CD4-positive, alpha-beta T cell treated with Interleukin-15 for 1 hour (primary cell): ENCODE results near the gene MIPOL1.
A peak's percentile ranks its signal among the peaks of the same experiment; 100 is the strongest.

Experiments
- DNase-seq: peaks from one replicate; pipeline ENCODE4 v3.0.0-alpha.2; 2020

MIPOL1 gene

DNA sequence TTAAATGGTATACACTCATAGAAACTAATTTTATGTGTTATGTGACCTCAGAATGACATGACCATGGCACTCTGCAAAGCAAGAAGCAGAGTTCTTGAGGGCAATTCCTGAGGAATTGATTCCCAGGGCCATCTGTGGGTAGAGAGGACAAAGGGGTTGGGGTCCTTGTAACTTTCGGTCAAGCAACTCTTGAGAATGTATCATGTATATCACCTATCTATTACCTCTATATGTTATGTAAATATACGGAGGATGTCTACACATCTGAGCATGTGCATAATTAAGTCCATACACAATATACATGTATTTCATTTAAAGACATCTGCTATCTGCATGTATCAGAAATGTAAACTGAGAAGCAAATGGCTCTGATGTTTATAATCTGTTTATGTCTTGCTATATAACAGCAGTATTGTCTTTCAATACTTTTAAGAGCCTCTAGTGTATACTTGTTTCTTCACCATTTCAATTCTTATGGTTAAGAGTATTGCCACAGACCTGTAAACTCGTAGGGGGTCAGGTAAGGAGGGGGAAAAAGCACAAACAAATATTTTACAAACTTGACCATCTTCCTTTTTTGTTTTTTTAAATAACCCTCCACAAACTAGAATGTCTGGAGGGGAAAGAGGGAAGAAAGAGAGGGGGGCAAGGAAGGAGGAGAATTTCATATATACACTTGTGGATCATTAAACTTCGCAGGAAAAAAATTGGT is 392.8 kb downstream of the MIPOL1 start:
- no peak for DNase-seq

DNA sequence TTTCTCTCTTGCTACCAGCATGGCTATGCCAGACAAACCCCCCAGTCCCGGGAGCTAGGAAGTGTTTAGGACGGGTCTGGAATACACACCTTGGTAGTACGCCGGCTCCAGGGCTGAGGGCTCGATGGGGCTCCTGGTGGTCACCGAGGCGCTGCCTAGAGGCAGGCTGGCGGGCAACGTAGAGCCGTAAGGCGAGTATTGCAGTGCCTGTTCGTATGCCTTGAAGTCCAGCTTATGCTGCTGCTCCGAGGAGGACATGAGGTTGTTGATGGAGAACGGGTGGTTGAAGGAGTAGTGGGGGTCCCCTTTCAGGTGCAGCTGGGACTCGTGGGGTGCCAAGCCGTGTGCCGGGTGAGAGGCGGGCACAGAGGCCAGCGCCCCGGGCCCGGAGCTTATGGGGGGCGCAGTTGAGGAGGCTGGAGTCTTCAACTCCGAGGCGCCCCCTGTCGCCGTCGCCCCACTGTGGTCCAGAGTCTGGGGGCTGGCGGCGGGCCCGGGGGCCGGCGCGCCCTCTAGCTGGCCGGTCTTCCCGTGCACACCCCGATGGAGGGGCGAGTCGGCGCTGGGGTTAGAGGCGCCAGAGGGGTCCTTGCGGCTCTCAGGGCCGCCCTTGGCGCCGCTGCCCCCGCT is 393.7 kb downstream of the MIPOL1 start:
- DNase-seq = no peak

DNA sequence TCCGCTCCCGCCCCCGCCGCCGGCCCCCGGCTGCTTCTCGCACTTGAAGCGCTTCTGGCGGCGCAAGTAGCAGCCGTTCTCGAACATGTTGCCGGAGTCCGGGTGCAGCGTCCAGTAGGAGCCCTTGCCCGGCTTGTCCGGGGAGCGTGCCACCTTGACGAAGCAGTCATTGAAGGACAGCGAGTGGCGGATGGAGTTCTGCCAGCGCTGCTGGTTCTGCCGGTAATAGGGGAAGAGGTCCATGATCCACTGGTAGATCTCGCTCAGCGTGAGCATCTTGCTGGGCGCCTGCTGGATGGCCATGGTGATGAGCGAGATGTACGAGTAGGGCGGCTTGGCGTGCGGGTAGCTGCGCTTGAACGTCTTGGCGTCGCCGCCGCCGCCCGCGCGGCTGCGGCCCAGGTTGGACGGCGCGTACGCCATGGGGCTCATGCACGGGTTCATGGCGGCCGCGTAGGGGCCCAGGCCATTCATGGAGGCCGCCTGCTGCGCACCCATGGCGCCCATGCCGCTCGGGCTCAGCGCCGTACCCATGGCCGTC is 394.3 kb downstream of the MIPOL1 start:
- no peak for DNase-seq

DNA sequence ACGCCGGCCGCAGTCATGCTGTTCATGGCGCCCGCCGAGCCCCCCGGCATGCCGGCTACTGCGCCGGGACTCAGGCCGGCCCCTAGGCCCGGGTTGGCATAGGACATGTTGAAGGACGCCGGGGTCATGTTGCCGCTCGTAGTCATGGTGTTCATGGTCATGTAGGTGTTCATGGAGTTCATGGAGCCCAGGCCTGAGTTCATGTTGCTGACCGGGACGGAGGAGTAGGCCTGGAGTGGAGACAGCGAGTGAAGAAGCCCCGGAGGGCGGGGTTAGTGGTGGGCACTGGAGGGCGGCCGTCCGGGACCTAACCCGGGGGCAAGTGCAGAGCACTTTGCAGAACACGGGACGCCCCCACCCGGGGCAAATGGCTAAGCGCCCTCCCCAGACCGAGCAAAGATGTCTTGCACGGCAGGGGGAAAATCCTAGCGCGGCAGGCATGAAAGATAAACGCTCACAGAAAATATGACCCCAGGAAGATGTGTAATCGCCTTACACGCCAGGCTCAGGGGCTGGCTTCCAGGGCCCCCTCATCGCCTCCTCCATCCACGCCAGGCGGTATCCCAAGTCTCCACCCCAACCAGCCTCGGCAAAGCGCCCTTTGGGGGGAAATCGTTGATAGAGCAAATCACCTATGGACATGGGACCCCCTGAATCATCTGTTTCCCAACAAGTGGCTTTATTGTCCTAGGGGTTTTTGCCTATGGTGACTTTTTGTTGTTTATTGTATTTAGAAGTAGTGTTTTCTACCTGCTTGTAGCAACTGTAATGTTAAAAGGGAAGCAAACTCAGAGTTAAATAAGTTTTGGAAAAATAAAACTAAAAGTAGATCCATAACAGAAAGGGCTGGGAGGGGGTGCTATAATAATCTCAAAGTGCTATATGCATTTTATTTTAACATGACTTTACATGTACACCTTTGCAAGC is 395.0 kb downstream of the MIPOL1 start:
- DNase-seq = no peak

DNA sequence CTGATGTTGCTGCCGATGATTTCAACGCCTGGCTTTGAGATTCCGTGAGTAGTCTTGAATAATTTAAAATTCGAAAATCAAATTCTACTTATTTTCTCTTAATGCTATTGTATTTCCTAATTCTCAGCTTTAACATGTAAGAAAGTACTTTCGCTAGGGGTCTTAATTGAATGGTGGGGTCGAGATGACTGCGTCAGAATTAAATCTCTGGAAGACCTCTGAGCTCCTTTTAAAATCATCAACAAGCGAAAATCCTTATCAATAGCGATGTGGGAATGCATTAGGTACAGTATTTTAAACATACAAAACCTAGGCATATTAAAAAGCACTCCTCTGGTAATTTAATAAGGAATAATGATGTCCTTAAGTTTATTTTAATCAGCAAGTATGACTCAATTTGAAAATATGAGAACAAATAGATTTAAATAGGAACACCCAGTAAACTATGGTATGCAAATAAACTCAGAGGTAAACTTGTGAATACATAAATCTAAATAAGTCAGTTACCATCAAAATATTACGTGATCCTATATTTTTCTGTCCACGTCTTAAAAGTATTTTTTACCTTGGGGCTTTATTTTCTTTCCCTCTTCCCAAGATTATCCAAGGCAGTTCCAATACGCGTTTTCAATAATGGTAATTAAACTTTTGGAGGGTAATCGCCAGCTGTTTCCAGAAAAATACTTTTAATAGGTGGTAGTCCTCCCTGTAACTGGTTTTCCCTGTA is 395.9 kb downstream of the MIPOL1 start:
- no peak for DNase-seq

DNA sequence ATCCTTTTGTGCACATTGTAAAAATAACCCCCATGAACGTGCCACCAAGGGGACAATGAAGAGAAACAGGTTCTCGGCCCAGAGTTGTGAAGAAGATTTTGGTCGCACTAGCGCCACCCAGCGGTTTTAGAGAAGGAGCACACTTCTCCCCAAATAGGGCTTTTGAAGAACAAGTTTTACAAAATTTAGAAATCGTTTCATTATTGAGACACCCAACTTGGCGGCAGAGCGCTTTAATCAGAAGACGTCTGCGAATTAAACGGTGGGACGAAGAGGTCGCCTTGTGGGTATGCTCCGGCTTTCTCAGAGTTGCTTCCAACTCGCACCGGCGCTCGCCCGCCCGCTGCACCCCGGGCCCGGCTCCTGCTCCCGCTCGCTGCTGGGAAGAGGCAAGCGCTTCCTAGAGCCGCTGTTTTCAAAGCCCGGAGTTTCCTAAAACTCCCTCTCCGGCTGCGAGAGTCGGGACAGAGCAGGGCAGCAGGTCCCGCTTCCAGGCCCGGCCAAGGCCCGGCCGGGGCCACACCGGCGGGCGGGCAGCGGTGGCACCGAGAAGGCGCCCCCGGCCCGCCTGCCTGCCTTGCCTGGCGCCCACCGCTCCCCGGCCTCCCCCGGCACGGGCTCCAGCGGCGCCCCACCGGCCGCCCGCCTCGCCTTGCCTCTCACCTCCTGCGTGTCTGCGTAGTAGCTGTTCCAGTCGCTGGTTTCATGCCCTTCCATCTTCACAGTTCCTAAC is 396.7 kb downstream of the MIPOL1 start:
- no peak for DNase-seq

DNA sequence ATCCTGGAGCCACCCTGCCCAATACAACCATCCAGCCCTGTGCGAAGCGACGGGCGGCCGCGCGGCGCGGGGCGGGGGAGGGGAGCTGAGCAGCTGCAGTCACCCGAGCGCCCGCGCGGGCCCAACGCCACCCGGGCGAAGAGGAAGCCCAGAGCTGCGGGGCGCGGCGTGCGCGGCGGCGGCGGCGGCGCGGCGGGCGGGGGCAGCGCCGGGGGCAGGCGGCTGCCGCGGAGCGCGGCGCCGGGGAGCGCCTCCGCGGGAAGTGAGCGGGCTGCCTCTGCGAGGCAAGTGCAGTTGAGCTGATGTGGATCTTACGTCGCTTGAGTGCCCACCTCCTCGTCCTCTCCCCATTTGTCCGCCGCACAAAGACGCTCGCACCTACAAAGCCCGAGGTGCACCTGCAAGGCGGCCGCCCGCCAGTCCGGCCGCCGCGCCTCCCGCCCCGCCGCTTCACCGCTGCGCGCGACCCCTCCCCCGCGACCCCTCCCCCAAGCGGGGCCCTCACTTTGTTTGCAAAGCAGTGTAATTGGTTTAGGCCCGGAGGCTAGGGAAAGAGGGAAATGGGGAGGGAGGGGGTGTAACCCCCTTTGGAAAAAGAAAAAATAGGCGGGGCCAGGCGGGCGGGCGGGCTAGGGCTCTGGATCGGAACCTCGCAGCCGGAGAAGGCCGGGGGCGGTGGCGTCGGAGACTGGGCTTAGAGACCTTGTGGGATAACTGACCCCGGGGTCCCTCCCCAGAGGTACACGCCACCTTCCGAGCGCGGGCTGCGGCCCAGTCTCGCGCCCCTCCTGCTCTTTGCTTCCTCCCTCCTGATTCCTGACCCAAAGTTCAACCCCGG is 397.5 kb downstream of the MIPOL1 start, which contains the start of the genes FOXA1 and TTC6:
Gene FOXA1, minus strand, starts transcription at position 279 of the 838 bp plus-strand sequence. Its CDS starts 277 bp downstream, at position 2.
Gene TTC6, plus strand, starts transcription at position 659 of the 838 bp plus-strand sequence. CDS start 26,436 bp downstream, outside the sequence.
- DNase-seq = no peak

DNA sequence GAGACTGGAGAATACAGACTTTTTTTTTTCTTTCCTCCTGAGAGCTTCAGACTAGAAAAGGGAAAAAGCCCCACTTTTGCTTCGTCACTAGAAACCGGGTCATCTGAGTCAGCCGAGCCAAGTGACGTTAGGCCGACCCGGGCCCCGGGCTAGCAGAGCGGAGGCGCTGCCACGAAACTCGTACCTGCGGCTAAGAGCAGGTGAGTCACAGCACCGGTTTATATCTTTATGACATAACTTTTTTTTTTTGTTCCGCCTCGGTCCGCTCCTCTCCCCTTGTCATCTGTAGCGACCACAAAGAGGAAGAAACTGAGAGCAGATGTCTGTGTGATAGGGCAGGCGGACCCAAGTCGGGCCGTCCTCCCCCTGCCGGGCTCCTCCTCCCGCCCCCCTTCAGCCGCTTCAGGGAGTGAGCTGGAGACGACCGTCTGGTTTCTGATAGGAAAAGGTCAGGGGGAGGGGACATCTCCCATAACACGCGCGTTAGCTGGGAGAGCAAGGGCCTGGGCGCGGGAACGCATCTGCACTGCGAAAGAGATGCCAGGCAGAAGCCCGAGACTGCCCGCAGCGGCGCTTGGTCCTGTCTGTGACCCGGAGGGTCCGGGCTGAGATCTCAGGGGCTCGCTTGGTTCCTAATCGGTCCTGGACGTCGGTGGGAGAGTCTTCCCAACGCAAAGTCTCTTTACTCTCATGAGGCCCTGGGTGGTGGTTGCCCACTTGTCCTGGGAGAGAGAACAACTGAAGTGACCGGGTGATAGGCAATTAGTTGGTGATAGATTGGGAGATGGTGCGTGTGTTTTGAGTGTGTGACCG is 398.3 kb downstream of the MIPOL1 start:
- DNase-seq = peak; percentile 39

DNA sequence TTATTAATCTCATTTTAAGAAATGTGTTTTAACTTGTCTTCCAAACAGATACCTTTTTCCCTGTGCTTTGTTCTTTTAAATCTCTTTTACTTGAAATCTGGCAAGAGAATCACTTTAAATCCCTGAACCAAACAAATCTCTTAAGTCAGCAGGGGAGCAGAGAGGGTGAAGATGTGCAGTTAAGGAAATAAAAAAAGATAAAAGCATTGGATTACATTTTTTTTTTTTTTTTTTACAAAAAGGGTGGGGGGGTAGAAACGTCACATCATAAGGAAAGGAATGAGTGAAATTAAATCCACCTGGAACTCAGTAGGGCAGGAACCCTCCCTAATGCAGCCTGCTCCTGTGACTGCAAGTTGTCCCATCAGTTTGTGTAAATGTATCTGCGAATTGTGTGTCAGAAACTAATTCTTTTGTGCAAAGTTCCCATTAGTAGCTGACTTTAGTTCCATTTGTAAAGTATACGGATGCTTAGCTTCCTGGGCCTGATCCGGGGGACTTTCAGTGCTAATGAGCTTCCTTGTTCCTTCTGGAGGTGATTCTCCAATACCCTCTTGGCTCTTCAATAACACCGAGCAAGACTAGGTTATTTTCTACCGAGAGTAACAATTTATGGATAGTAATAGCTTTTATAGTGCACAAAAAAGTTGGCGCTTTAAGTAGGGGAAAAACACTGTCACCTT is 399.2 kb downstream of the MIPOL1 start:
- no peak for DNase-seq

DNA sequence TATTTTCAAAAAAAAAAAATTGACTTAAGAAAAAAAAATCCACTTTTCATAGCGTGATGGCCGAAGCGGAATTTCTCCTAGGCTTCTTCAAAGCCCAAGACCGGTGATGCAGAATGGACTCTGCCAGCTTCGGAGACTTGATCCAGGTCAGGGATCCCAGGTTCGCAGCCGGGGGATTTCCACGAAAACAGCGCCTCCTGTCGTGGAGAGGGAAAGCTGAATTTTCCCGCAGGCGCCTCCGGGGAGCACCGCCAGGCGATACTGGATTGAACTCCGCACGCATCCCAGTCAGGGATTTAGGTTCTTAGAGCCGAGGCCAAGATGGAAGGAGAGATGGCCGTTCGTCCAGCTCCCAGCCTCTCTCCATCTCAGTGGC is 399.8 kb downstream of the MIPOL1 start:
- DNase-seq = no peak

DNA sequence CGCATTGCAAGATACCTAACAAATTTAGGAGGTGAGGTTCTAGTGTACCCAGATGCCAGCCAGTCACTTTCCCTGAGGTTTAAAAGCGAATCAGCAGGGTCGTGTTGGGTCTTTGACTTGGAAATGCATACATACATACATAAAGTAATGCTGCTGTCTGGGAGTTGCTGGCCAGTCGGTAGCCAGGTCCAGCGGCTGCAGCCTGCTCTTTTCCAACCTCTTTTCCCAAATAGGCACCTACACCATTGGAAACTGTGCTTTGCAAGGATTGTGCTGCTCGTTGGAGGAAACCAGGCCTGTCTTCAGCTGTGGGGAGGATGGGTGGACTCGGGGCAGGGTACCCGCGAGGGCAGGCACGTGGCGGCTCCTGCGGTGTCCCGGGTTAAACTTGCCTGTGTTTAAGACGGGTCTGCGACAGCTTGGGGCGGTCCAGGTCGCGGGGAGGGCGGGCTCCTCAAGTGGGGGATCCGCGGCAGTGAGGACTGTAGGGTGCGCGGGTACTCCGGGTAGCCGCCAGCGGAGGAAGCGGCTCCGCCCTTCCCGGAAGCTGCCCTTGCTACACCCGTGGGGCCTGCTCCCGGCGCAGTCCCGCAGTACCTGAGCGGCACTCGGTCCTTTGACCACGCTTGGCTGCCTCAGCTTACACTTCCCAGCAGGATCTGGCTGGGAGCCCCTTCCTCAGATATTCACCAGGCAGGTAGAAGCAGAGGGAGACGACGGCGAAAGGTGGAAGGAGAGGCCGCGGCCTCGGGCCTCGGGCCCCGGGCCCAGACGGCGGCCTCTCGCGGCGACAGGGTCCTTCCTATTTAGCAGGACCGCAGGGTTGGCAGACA is 400.4 kb downstream of the MIPOL1 start:
- no peak for DNase-seq

DNA sequence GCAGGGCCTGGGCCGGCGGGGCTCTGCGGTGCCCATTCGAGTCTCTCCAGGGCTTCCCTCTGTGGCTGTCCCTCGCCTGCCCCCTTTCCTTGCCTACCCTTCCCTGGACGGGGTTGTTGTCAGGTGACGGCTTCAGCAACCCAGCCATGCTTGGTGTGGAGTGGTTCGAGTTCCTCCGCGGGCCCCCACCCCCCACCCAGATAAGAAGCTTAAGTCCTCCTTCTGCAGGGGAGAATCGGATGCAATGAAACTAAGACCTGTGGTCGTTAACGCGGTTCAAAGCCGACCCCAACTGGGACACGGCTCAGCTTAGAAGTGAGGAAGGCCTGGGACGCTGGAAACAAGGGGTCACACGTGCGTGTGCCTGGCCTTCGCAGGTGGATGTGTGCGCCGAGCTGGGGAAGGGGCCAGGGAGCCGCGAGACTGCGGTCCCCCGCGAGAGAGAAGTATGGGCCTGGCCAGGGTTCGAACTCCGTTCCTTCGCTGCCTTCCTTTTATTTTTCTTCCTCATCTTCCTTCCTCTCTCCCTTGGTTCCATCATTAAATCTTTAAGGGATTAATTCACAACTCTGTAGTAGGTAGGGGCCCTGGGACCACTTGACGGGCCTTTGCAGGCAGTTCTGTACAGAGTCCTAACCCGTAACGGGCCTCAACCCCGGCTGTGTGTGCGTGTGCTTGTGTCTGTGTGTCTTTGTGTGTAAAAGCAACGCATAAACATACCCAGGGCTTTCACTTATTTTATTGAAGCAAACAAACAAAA is 401.2 kb downstream of the MIPOL1 start:
- DNase-seq = no peak

DNA sequence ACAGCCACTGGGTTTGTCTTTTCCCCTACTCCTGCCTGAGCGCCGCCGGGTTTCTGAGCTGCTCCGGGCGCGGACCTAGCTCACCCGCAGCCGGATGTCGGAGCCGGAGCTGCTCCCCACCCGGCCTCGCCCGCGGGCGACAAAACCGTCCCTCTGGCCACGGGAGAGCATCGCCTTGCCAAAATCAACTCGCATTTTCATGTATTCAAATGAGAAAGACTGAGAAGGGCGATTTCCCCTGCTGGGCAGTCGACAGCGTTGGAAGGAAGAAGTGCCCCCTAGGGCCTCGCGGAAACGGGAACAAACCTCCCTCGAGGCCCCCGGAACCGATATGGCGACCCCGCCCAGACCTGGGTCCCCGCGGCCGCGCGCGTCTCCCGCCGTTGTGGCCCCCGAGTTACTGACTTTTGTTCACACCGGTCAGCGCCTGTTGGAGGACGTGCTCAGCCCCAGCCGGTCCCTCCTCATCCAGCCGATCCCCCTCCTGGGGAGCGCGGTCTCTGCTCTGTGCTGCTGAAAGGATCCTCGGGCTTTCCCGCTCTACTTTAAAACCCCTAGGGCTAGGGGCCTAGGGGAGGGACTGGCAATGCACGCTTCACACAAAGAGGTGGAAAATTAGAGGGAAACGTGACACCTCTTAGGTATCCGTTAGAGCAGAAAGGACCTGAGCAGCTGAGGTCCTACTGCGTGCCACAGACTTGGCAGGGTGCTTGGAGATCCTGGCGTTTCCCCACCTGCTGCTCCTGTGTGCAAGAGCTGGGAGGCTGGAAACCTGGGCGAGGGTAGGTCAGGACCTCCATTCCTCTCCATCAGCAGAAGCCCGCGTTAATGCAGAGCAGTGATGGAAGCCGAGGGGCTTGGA is 402.0 kb downstream of the MIPOL1 start:
- no peak for DNase-seq

DNA sequence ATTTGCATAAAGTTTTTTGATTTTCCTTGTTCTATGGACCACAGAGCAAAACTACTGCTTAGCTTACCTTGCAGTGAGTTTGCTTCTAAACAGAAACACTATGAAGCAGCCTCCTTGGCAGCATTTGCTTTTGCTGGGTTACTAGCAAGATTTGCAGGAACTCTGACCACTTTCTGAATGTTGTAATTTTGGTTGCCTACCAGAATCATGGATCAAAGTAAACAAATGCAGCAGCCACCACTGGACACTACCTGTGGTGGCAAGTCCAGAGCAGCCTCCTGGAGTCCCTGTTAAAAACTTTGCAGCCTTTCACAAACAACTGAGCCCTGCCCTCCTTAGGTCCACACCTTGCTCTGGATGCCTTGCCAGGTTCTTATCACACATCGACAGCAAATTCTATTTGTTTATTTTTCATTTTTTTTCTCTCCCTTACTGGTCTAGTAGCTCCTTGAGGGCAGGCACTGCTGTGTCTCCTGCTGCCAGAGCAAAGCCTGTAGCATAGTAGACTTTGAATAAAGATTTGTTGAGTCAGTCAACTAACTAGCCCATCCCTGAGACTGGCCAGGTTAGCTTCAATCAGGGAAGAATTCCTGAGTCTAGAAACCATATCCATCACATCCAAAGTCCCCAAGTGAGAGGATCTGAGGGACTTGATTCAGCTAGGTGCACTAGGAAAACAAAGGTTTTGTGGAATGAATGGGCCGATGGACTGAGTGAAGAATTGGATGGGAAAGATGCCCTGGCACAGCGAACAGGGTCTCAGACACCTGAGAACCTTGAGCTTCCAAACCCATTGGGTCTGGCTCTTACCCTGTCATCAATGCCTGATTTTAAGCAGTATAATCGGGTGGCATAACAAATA is 403.4 kb downstream of the MIPOL1 start:
- no peak for DNase-seq

DNA sequence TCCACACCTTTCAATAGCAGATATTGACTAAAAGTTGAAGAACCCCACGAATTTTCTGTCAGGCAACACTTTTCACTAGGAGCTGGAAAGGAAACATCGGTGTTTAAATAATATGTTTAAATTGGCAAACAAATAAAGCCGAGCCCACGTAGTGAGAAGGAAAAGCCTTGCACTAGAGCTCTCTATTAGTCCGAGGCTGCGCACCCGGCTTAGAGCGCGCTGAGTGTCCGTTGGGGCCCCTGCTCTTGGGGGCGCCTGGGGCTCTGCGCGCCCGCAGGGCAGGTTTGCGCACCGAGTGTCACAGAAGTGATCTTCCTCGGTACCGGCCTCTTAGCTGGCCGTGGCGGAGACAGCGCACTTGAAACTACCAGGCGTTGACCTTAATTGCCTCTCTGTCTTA is 404.1 kb downstream of the MIPOL1 start:
- no peak for DNase-seq
